GM12878 (cell line): Measurements from ENCODE around the gene ZNF10. TPM values are rescaled to one million over a fixed set of nuclear protein-coding genes. Genes with fewer than 3 reads are reported as not detected.

Source experiments
- ATAC-seq: fragments of 200-7000 bp; cut with Tn5 transposase; 3 replicates; pipeline ENCODE4 v1.9.1; 2020; ENCODE audit warnings: mild to moderate bottlenecking, moderate library complexity
- BruUV-seq: library from RNA; stranded (reverse); fragments of 400-500 nt; replicated peaks from 2 replicates; lab custom pipeline; 2021; lab: Mats Ljungman, UMichigan
- CTCF ChIA-PET: fragments of 300-600 bp; sonication (Branson Sonifier 250); formaldehyde crosslinking; extraction: SDS; loops from one replicate; lab custom pipeline; 2021; ENCODE audit warnings: inconsistent platforms; lab: Yijun Ruan, JAX
- POLR2A ChIA-PET: fragments of 350-600 bp; formaldehyde crosslinking; extraction: SDS; loops from one replicate; lab custom pipeline; 2021; ENCODE audit warnings: inconsistent platforms; lab: Charles Lee
- RAD21 ChIA-PET: fragments of 300-600 bp; sonication (Branson Sonifier 250); formaldehyde crosslinking; loops from one replicate; lab custom pipeline; 2023; ENCODE audit warnings: antibody characterized with exemption; ENCODE audit not compliant: unreplicated experiment; lab: Charles Lee
- SMC1A ChIA-PET: fragments of 300-600 bp; sonication (Branson Sonifier 250); formaldehyde crosslinking; loops from one replicate; lab custom pipeline; 2023; ENCODE audit not compliant: unreplicated experiment, uncharacterized antibody; lab: Charles Lee
- DNase-seq: peaks from one replicate; pipeline ENCODE4 v3.0.0-alpha.2; 2011; ENCODE audit warnings: low read depth, low spot score
- FAIRE-seq: peaks from 3 replicates; lab custom pipeline; 2011; peaks lifted over from hg19 to GRCh38; lab: Jason Lieb, UNC
- H2AFZ ChIP-seq: 2 replicates; pipeline ENCODE4 v1.6.0; 2011; ENCODE audit warnings: low read depth, low read length, control low read depth; ENCODE audit not compliant: control insufficient read depth
- H3K27ac ChIP-seq: 2 replicates; pipeline ENCODE4 v1.5.1; 2011; ENCODE audit warnings: control low read depth; ENCODE audit not compliant: control insufficient read depth, insufficient read depth
- H3K27me3 ChIP-seq, 2 experiments: replicated peaks in 1 of 2; 2 replicates each; pipeline versions ENCODE4 v1.6.0 to v1.6.1; 2011; ENCODE audit warnings: low read length in 1 of 2; ENCODE audit not compliant: control insufficient read depth in 2 of 2, insufficient read depth in 2 of 2
- H3K36me3 ChIP-seq, 2 experiments: 2 replicates each; pipeline ENCODE4 v1.5.1; 2011; ENCODE audit warnings: low read length in 1 of 2; ENCODE audit not compliant: control insufficient read depth in 2 of 2, insufficient read depth in 2 of 2
- H3K4me1 ChIP-seq: 2 replicates; pipeline ENCODE4 v1.6.1; 2011; ENCODE audit warnings: mild to moderate bottlenecking, low read length, moderate library complexity, mixed read lengths; ENCODE audit not compliant: control insufficient read depth, insufficient read depth
- H3K4me2 ChIP-seq: 2 replicates; pipeline ENCODE4 v1.6.0; 2011; ENCODE audit warnings: control low read depth; ENCODE audit not compliant: control insufficient read depth, insufficient read depth
- H3K4me3 ChIP-seq: fragments of 200-600 bp; sonication (generic); 2 replicates; pipeline ENCODE4 v1.5.1; 2016
- H3K79me2 ChIP-seq: 2 replicates; pipeline ENCODE4 v1.6.0; 2011; ENCODE audit warnings: low read length; ENCODE audit not compliant: control insufficient read depth, insufficient read depth
- H3K9ac ChIP-seq: 2 replicates; pipeline ENCODE4 v1.8.0; 2011; ENCODE audit warnings: low read length, control low read depth, mixed read lengths; ENCODE audit not compliant: control insufficient read depth, insufficient read depth
- H3K9me3 ChIP-seq: replicated peaks from 3 replicates; pipeline ENCODE4 v1.5.1; 2011; ENCODE audit warnings: mild to moderate bottlenecking, low read length; ENCODE audit not compliant: control insufficient read depth, insufficient read depth
- H4K20me1 ChIP-seq: 2 replicates; pipeline ENCODE4 v1.6.0; 2011; ENCODE audit not compliant: control insufficient read depth, insufficient read depth
- ATF3 ChIP-seq: IDR thresholded peaks from 2 replicates; pipeline ENCODE4 v1.6.1; 2011; ENCODE audit warnings: low read depth, mild to moderate bottlenecking, low read length, moderate library complexity, borderline replicate concordance; ENCODE audit errors: extremely low read depth
- BCL11A ChIP-seq: IDR thresholded peaks from 2 replicates; pipeline ENCODE4 v1.6.1; 2011; ENCODE audit warnings: low read depth, low read length
- CREB1 ChIP-seq: IDR thresholded peaks from 2 replicates; pipeline ENCODE4 v1.6.1; 2012; ENCODE audit warnings: low read depth, mild to moderate bottlenecking, inconsistent platforms
- EZH2 ChIP-seq: IDR thresholded peaks from 2 replicates; pipeline ENCODE4 v1.6.1; 2012; ENCODE audit warnings: low read depth, mild to moderate bottlenecking, control low read depth, inconsistent platforms, low read length, borderline replicate concordance; ENCODE audit not compliant: control insufficient read depth
- GATAD2B ChIP-seq: fragments of 450-650 bp; conservative IDR thresholded peaks from 2 replicates; pipeline ENCODE4 v1.6.1; 2017; ENCODE audit warnings: low read depth, mild to moderate bottlenecking, moderate library complexity
- MXI1 ChIP-seq: fragments of 150-350 bp; IDR thresholded peaks from 2 replicates; pipeline ENCODE4 v1.6.1; 2011; ENCODE audit warnings: low read depth, mild to moderate bottlenecking, inconsistent platforms, low read length, improper control_type of control experiment
- PAX8 ChIP-seq: fragments of 450-650 bp; IDR thresholded peaks from 2 replicates; pipeline ENCODE4 v1.6.1; 2017; ENCODE audit warnings: mild to moderate bottlenecking, moderate library complexity
- POLR2A ChIP-seq: IDR thresholded peaks from 2 replicates; pipeline ENCODE4 v1.6.1; 2011; ENCODE audit warnings: low read depth, mild to moderate bottlenecking, low read length
- POLR2AphosphoS2 ChIP-seq: IDR thresholded peaks from 2 replicates; pipeline ENCODE4 v1.6.1; 2011; ENCODE audit warnings: low read depth, mild to moderate bottlenecking, low read length, improper control_type of control experiment, moderate library complexity
- RAD21 ChIP-seq: IDR thresholded peaks from 2 replicates; pipeline ENCODE4 v1.6.1; 2011; ENCODE audit warnings: mild to moderate bottlenecking, low read depth, low read length, moderate library complexity; ENCODE audit not compliant: insufficient read depth
- REST ChIP-seq: IDR thresholded peaks from 2 replicates; pipeline ENCODE4 v1.6.1; 2012; ENCODE audit warnings: mild to moderate bottlenecking, low read depth, low read length
- SP1 ChIP-seq: IDR thresholded peaks from one replicate; pipeline ENCODE4 v1.6.1; 2011; ENCODE audit warnings: low read depth, low read length
- SRF ChIP-seq, 2 experiments: IDR thresholded peaks; 2 replicates each; pipeline ENCODE4 v1.6.1; 2011; ENCODE audit warnings: low read depth in 2 of 2, low read length in 2 of 2, mild to moderate bottlenecking in 1 of 2, moderate library complexity in 1 of 2
- WRNIP1 ChIP-seq: IDR thresholded peaks from 2 replicates; pipeline ENCODE4 v1.6.1; 2011; ENCODE audit warnings: low read depth, low read length, improper control_type of control experiment, borderline replicate concordance
- ZBED1 ChIP-seq: IDR thresholded peaks from 2 replicates; pipeline ENCODE4 v1.6.1; 2016; ENCODE audit warnings: borderline replicate concordance
- ZBTB40 ChIP-seq: fragments of 450-650 bp; IDR thresholded peaks from 2 replicates; pipeline ENCODE4 v1.6.1; 2016; ENCODE audit warnings: mild to moderate bottlenecking, moderate library complexity, borderline replicate concordance
- WGBS: methylation state at CpG from one replicate; pipeline ENCODE4 v1.1.6; 2016; ENCODE audit warnings: low lambda C conversion rate; ENCODE audit not compliant: insufficient replicate concordance, insufficient coverage; ENCODE audit errors: missing lambda C conversion rate; 5-methylcytosine and 5-hydroxymethylcytosine counted together
- in situ Hi-C: fragments of 300-500 bp; cut with MboI; formaldehyde crosslinking; loops from 9 replicates; pipeline ENCODE4 v1.14.3; 2018; ENCODE audit warnings: mixed read lengths
- intact Hi-C: fragments of 100-400 bp; cut with micrococcal nuclease; formaldehyde crosslinking; loops from one replicate; pipeline ENCODE4 v1.14.2; 2022; ENCODE audit not compliant: unreplicated experiment
- polyA plus RNA-seq, 11 experiments: library from polyadenylated mRNA; depleted of rRNA in 4 of 11; unstranded in 6 of 11; stranded (reverse) in 5 of 11; fragments of >200 nt; fragmentation: Nextera tagmentation in 4 of 11; fragmentation: Illumina TruSeq in 1 of 11; extraction: Ambion mirVana in 4 of 11; extraction: Trizol in 1 of 11; gene quantifications; 1 replicate in 1 of 11; 2 replicates in 10 of 11; pipeline versions ENCODE4 v1.2.1 to v1.2.3, GENCODE V29; 2011 to 2016; ENCODE audit warnings: inconsistent platforms in 2 of 11, missing spikeins in 2 of 11, low read depth in 1 of 11
- total RNA-seq, 4 experiments: library from RNA; depleted of rRNA in 3 of 4; stranded (reverse); fragments of >200 nt in 3 of 4; fragmentation: Illumina TruSeq in 1 of 4; extraction: Trizol in 1 of 4; gene quantifications; 2 replicates each; pipeline versions ENCODE4 v1.2.1 to v1.2.3, GENCODE V29; 2013 to 2021

ZNF10 gene
- total and polyA plus RNA-seq, 10 of the 15 experiments (the other 5 are each of a cell fraction or from before 2014, with no cell fraction given) = 1.7 to 4.2 (median 2.9) TPM

GRCh38 chr12:133206390-133206789 is 76.0 kb downstream of the ZNF10 start:
- Histone ChIP-seq H3K4me3 (no peak overlapping the region), H3K9ac (no peak overlapping the region), H2AFZ (no peak overlapping the region), H3K9me3 (peaks cover 48% of the 10 kb centered on the region), H3K27ac (no peak overlapping the region), H4K20me1 (no peaks in the 10 kb centered on the region), H3K4me1 (no peaks in the 10 kb centered on the region), H3K4me2 (no peak overlapping the region), H3K79me2 (no peaks in the 10 kb centered on the region), H3K36me3 (peaks cover 3 to 13% of the 10 kb centered on the region in 2 experiments; a peak in 2 of 4 replicates), H3K27me3 (no peaks in the 10 kb centered on the region)
- SMC1A ChIA-PET = no interaction called here
- FAIRE-seq = no peak
- 100% methylated on average over 2 of the region's 2 CpGs for WGBS
- DNase-seq = no peak
- no TSS peak for BruUV-seq
- in situ Hi-C loops = no loop called here
- intact Hi-C loops = no loop called here
- no peak for ATAC-seq
- CTCF ChIA-PET = no interaction called here
- RAD21 ChIA-PET = no interaction called here
- POLR2A ChIA-PET = no interaction called here
- TF ChIP-seq WRNIP1 (no peak), MXI1 (no peak), CREB1 (no peak), POLR2A (no peak), RAD21 (no peak), ZBED1 (no peak), REST (no peak), SRF (IDR thresholded peaks at IDR 0.05; ENCODE audit: low read depth in 2 of 2, low read length in 2 of 2) (no peak), PAX8 (no peak), POLR2AphosphoS2 (no peak), GATAD2B (no peak), ATF3 (no peak), SP1 (no peak), BCL11A (no peak), EZH2 (no peak), ZBTB40 (no peak)
